Measurements from ENCODE around the gene ZNF316. TPM values are rescaled to one million over a fixed set of nuclear protein-coding genes. Genes with fewer than 3 reads are reported as not detected.

ZNF316 gene
- total RNA-seq, 3 donors from 2014 or later = 30.9 to 32.6 (median 32.1) TPM

- no peak for DNase-seq
- peaks cover 33% of the 10 kb centered on the region for H3K36me3 Mint-ChIP-seq (ENCODE audit: insufficient read depth)
- no peaks in the 10 kb centered on the region for H3K4me1 Mint-ChIP-seq (ENCODE audit: low read depth)
- H3K9me3 Mint-ChIP-seq = no peaks in the 10 kb centered on the region
- H3K4me3 Mint-ChIP-seq = no peak overlapping the region
- ATAC-seq = no peak
- H3K27me3 Mint-ChIP-seq (ENCODE audit: low read depth) = no peaks in the 10 kb centered on the region
Measured at GRCh38 chr7:6648066-6648814, 11.1 kb downstream of the ZNF316 start.

- no peaks in the 10 kb centered on the region for H3K9me3 Mint-ChIP-seq
- H3K4me1 Mint-ChIP-seq (ENCODE audit: low read depth) = no peaks in the 10 kb centered on the region
- ATAC-seq = no peak
- no peak for DNase-seq
- H3K27me3 Mint-ChIP-seq (ENCODE audit: low read depth) = no peaks in the 10 kb centered on the region
- H3K4me3 Mint-ChIP-seq = no peak overlapping the region
- H3K36me3 Mint-ChIP-seq (ENCODE audit: insufficient read depth) = peaks cover 30% of the 10 kb centered on the region
Measured at GRCh38 chr7:6648815-6649104, 11.6 kb downstream of the ZNF316 start.

GRCh38 chr7:6649241-6649961 lies 12.3 kb downstream of the ZNF316 start:
- no peaks in the 10 kb centered on the region for H3K9me3 Mint-ChIP-seq
- DNase-seq (no peak), ATAC-seq (no peak)
- H3K27me3 Mint-ChIP-seq (ENCODE audit: low read depth) = no peaks in the 10 kb centered on the region
- no peaks in the 10 kb centered on the region for H3K4me1 Mint-ChIP-seq (ENCODE audit: low read depth)
- peaks cover 29% of the 10 kb centered on the region for H3K36me3 Mint-ChIP-seq (ENCODE audit: insufficient read depth)
- H3K4me3 Mint-ChIP-seq = no peak overlapping the region

- DNase-seq (no peak), ATAC-seq (no peak)
- peaks cover 33% of the 10 kb centered on the region for H3K36me3 Mint-ChIP-seq (ENCODE audit: insufficient read depth)
- no peak overlapping the region for H3K4me3 Mint-ChIP-seq
- no peaks in the 10 kb centered on the region for H3K27me3 Mint-ChIP-seq (ENCODE audit: low read depth)
- H3K4me1 Mint-ChIP-seq (ENCODE audit: low read depth) = no peaks in the 10 kb centered on the region
- no peaks in the 10 kb centered on the region for H3K9me3 Mint-ChIP-seq
Measured at GRCh38 chr7:6650086-6650485, 13.0 kb downstream of the ZNF316 start.

GRCh38 chr7:6650521-6651011 lies 13.4 kb downstream of the ZNF316 start:
- ATAC-seq = no peak
- H3K27me3 Mint-ChIP-seq (ENCODE audit: low read depth) = no peaks in the 10 kb centered on the region
- no peak for DNase-seq
- no peaks in the 10 kb centered on the region for H3K9me3 Mint-ChIP-seq
- peaks cover 38% of the 10 kb centered on the region for H3K36me3 Mint-ChIP-seq (ENCODE audit: insufficient read depth)
- no peak overlapping the region for H3K4me3 Mint-ChIP-seq
- H3K4me1 Mint-ChIP-seq (ENCODE audit: low read depth) = no peaks in the 10 kb centered on the region

GRCh38 chr7:6651851-6652445 lies 14.8 kb downstream of the ZNF316 start:
- DNase-seq (no peak), ATAC-seq (no peak)
- no peak overlapping the region for H3K4me3 Mint-ChIP-seq
- peaks cover 31% of the 10 kb centered on the region for H3K36me3 Mint-ChIP-seq (ENCODE audit: insufficient read depth)
- no peaks in the 10 kb centered on the region for H3K9me3 Mint-ChIP-seq
- no peaks in the 10 kb centered on the region for H3K4me1 Mint-ChIP-seq (ENCODE audit: low read depth)
- no peaks in the 10 kb centered on the region for H3K27me3 Mint-ChIP-seq (ENCODE audit: low read depth)

- Mint-ChIP-seq H3K9me3 (no peaks in the 10 kb centered on the region), H3K4me1 (ENCODE audit: low read depth) (no peaks in the 10 kb centered on the region), H3K36me3 (ENCODE audit: insufficient read depth) (peaks cover 26% of the 10 kb centered on the region), H3K27me3 (ENCODE audit: low read depth) (no peaks in the 10 kb centered on the region), H3K4me3 (no peak overlapping the region)
- no peak for ATAC-seq
- no peak for DNase-seq
Measured at GRCh38 chr7:6652446-6653011, 15.4 kb downstream of the ZNF316 start.

- no peak for ATAC-seq
- H3K27me3 Mint-ChIP-seq (ENCODE audit: low read depth) = no peaks in the 10 kb centered on the region
- no peak for DNase-seq
- no peak overlapping the region for H3K4me3 Mint-ChIP-seq
- H3K9me3 Mint-ChIP-seq = no peaks in the 10 kb centered on the region
- peaks cover 2% of the 10 kb centered on the region for H3K4me1 Mint-ChIP-seq (ENCODE audit: low read depth)
- peaks cover 23% of the 10 kb centered on the region for H3K36me3 Mint-ChIP-seq (ENCODE audit: insufficient read depth)
Measured at GRCh38 chr7:6653071-6654003, 16.2 kb downstream of the ZNF316 start.

- ATAC-seq = no peak
Measured at GRCh38 chr7:6654113-6654841, 17.2 kb downstream of the ZNF316 start.

GRCh38 chr7:6654842-6655610 lies 17.9 kb downstream of the ZNF316 start:
- Mint-ChIP-seq H3K27me3 (ENCODE audit: low read depth) (no peaks in the 10 kb centered on the region), H3K4me1 (ENCODE audit: low read depth) (peaks cover 2% of the 10 kb centered on the region), H3K36me3 (ENCODE audit: insufficient read depth) (peaks cover 21% of the 10 kb centered on the region), H3K9me3 (no peaks in the 10 kb centered on the region), H3K4me3 (no peak overlapping the region)
- ATAC-seq (no peak), DNase-seq (no peak)

More at GRCh38 chr7:6654113-6654841, 17.2 kb downstream of the ZNF316 start:
- no peak overlapping the region for H3K4me3 Mint-ChIP-seq
- DNase-seq = no peak
- H3K27me3 Mint-ChIP-seq (ENCODE audit: low read depth) = no peaks in the 10 kb centered on the region
- peaks cover 23% of the 10 kb centered on the region for H3K36me3 Mint-ChIP-seq (ENCODE audit: insufficient read depth)
- H3K9me3 Mint-ChIP-seq = no peaks in the 10 kb centered on the region
- peaks cover 2% of the 10 kb centered on the region for H3K4me1 Mint-ChIP-seq (ENCODE audit: low read depth)

GRCh38 chr7:6655636-6656385 lies 18.7 kb downstream of the ZNF316 start:
- Mint-ChIP-seq H3K4me1 (ENCODE audit: low read depth) (peaks cover 2% of the 10 kb centered on the region), H3K36me3 (ENCODE audit: insufficient read depth) (peaks cover 14% of the 10 kb centered on the region), H3K4me3 (no peak overlapping the region), H3K9me3 (no peaks in the 10 kb centered on the region), H3K27me3 (ENCODE audit: low read depth) (no peaks in the 10 kb centered on the region)
- ATAC-seq (no peak), DNase-seq (no peak)

- no peak for DNase-seq
- Mint-ChIP-seq H3K27me3 (ENCODE audit: low read depth) (no peaks in the 10 kb centered on the region), H3K36me3 (ENCODE audit: insufficient read depth) (peaks cover 10% of the 10 kb centered on the region), H3K9me3 (no peaks in the 10 kb centered on the region), H3K4me1 (ENCODE audit: low read depth) (peaks cover 2% of the 10 kb centered on the region), H3K4me3 (no peak overlapping the region)
- no peak for ATAC-seq
Measured at GRCh38 chr7:6656413-6656812, 19.3 kb downstream of the ZNF316 start.

Data from activated T-cell treated with anti-CD3 and anti-CD28 coated beads, Interleukin-2, amount 50 U/mL, for 4 hours (primary cell).